Kidney (tissue), 14 donors: ENCODE measurements around the gene BAZ2B. TPM values are rescaled to one million over a fixed set of nuclear protein-coding genes. Genes with fewer than 3 reads are reported as not detected.

Experiments used
- DNase-seq, 5 donors: peaks; one replicate each; pipeline ENCODE4 v3.0.0-alpha.2; 2013 to 2020
- FAIRE-seq: peaks from 2 replicates; lab custom pipeline; 2012; peaks lifted over from hg19 to GRCh38; lab: Jason Lieb, UNC
- H3K27ac ChIP-seq, 2 donors: one replicate each; pipeline ENCODE4 v1.7.0; 2013; ENCODE audit warnings: low read depth in 2 of 2, low read length in 2 of 2, inconsistent platforms in 1 of 2
- H3K27me3 ChIP-seq: one replicate; pipeline ENCODE4 v1.7.1; 2013; ENCODE audit warnings: low read length, inconsistent platforms; ENCODE audit not compliant: control insufficient read depth, insufficient read depth
- H3K36me3 ChIP-seq, 3 donors: one replicate each; pipeline versions ENCODE4 v1.7.0 to v1.7.1; 2013; ENCODE audit warnings: low read length in 3 of 3, control low read depth in 1 of 3, inconsistent platforms in 1 of 3; ENCODE audit not compliant: insufficient read depth in 3 of 3, control insufficient read depth in 2 of 3
- H3K4me1 ChIP-seq, 3 donors: one replicate each; pipeline versions ENCODE4 v1.7.0 to v1.7.1; 2013; ENCODE audit warnings: low read length in 3 of 3, inconsistent platforms in 1 of 3, low read depth in 1 of 3; ENCODE audit not compliant: control insufficient read depth in 2 of 3, insufficient read depth in 2 of 3
- H3K4me3 ChIP-seq, 3 donors: one replicate each; pipeline versions ENCODE4 v1.7.0 to v1.8.1; 2013; ENCODE audit warnings: low read length in 3 of 3, control low read depth in 1 of 3, inconsistent platforms in 1 of 3
- H3K9ac ChIP-seq, 3 donors: one replicate each; pipeline versions ENCODE4 v1.7.0 to v1.7.1; 2013; ENCODE audit warnings: low read length in 3 of 3, control low read depth in 1 of 3, inconsistent platforms in 1 of 3
- H3K9me3 ChIP-seq, 3 donors: one replicate each; pipeline versions ENCODE4 v1.7.0 to v1.7.1; 2013; ENCODE audit warnings: low read length in 3 of 3, control low read depth in 1 of 3, inconsistent platforms in 1 of 3; ENCODE audit not compliant: control insufficient read depth in 2 of 3, insufficient read depth in 1 of 3
- intact Hi-C: fragments of 100-400 bp; cut with DNase I; formaldehyde crosslinking; loops from one replicate; pipeline ENCODE4 v1.11.1; 2022
- polyA plus RNA-seq: library from polyadenylated mRNA; stranded (reverse); fragments of 350-450 nt; fragmentation: Illumina TruSeq; extraction: RNeasy Lipid Tissue Mini Kit (QIAGEN cat#74804); gene quantifications from one replicate; pipeline ENCODE4 v1.2.3, GENCODE V29; 2014; ENCODE audit warnings: low read depth, low replicate concordance; ENCODE audit not compliant: insufficient read depth
- total RNA-seq: library from RNA; stranded (reverse); fragmentation: NEBNext Ultra II Directional; extraction: Animal tissue kit (Norgen Biotek cat#: 25700); gene quantifications from one replicate; pipeline ENCODE4 v1.2.1, GENCODE V29; 2021
- TF ChIP-seq, protein P1 (sequence below): IDR thresholded peaks from 3 replicates; pipeline ENCODE4 v1.5.1; 2012; ENCODE audit warnings: mild to moderate bottlenecking, moderate library complexity, borderline replicate concordance; ENCODE audit not compliant: insufficient read depth; ENCODE audit errors: extremely low read depth
- donor health status: control.
- donor health status: control.
- donor health status: control.
- donor health status: control.
- donor health status: control.
- donor health status: DM: yes; HTN: yes; CAD: no.
- donor health status: Normal renal cell carcinoma (clear cell type).

The BAZ2B gene
- total and polyA plus RNA-seq, 2 donors from 2014 or later, result 5.1 to 87.3 TPM

DNA sequence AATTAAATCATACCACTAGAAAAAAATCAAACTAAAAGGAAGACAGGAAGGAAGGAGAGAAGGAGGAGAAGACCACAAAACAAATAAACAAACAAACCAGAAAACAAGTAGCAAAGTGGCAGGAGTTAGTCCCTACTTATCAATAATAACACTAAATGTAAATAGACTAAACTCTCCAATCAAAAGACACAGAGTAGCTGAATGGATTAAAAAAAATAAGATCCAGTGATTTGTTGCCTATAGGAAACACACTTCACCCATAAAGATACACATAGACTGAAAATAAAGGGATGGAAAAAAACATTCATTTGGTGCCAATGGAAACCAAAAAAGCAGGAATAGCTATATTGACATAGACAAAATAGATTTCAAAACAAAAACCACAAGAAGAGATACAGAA is 23.4 kb upstream of the BAZ2B start:
- no peak overlapping the region for H3K27ac ChIP-seq
- H3K4me1 ChIP-seq, result no peaks in the 10 kb centered on the region
- no peaks in the 10 kb centered on the region for H3K36me3 ChIP-seq
- no peaks in the 10 kb centered on the region for H3K27me3 ChIP-seq
- intact Hi-C loops, result no loop called here
- no peaks in the 10 kb centered on the region for H3K9me3 ChIP-seq
- DNase-seq (no peak), FAIRE-seq (no peak)
- TF ChIP-seq, protein P1, sequence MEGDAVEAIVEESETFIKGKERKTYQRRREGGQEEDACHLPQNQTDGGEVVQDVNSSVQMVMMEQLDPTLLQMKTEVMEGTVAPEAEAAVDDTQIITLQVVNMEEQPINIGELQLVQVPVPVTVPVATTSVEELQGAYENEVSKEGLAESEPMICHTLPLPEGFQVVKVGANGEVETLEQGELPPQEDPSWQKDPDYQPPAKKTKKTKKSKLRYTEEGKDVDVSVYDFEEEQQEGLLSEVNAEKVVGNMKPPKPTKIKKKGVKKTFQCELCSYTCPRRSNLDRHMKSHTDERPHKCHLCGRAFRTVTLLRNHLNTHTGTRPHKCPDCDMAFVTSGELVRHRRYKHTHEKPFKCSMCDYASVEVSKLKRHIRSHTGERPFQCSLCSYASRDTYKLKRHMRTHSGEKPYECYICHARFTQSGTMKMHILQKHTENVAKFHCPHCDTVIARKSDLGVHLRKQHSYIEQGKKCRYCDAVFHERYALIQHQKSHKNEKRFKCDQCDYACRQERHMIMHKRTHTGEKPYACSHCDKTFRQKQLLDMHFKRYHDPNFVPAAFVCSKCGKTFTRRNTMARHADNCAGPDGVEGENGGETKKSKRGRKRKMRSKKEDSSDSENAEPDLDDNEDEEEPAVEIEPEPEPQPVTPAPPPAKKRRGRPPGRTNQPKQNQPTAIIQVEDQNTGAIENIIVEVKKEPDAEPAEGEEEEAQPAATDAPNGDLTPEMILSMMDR, result no peak
- no peak overlapping the region for H3K4me3 ChIP-seq
- H3K9ac ChIP-seq, result no peak overlapping the region

GRCh38 chr2:159639071-159639470 is 22.7 kb upstream of the BAZ2B start:
- no peak overlapping the region for H3K9ac ChIP-seq
- DNase-seq (no peak), FAIRE-seq (no peak)
- TF ChIP-seq, protein P1, result no peak
- H3K36me3 ChIP-seq, result no peaks in the 10 kb centered on the region
- H3K27ac ChIP-seq, result no peak overlapping the region
- no peaks in the 10 kb centered on the region for H3K27me3 ChIP-seq
- H3K4me3 ChIP-seq, result no peak overlapping the region
- no peaks in the 10 kb centered on the region for H3K9me3 ChIP-seq
- intact Hi-C loops, result no loop called here
- H3K4me1 ChIP-seq, result no peaks in the 10 kb centered on the region

GRCh38 chr2:159637988-159638501 is 21.7 kb upstream of the BAZ2B start:
- Histone ChIP-seq H3K27me3 (no peaks in the 10 kb centered on the region), H3K4me3 (no peak overlapping the region), H3K9me3 (no peaks in the 10 kb centered on the region), H3K9ac (no peak overlapping the region), H3K4me1 (no peaks in the 10 kb centered on the region), H3K27ac (no peak overlapping the region), H3K36me3 (no peaks in the 10 kb centered on the region)
- TF ChIP-seq, protein P1, result no peak
- DNase-seq (no peak), FAIRE-seq (no peak)
- intact Hi-C loops, result no loop called here

- Histone ChIP-seq H3K4me3 (no peak overlapping the region), H3K36me3 (no peaks in the 10 kb centered on the region), H3K27me3 (no peaks in the 10 kb centered on the region), H3K4me1 (no peaks in the 10 kb centered on the region), H3K27ac (no peak overlapping the region), H3K9me3 (no peaks in the 10 kb centered on the region), H3K9ac (no peak overlapping the region)
- TF ChIP-seq, protein P1, result no peak
- intact Hi-C loops, result no loop called here
- FAIRE-seq (no peak), DNase-seq (no peak)
Observed at GRCh38 chr2:159637240-159637639, 20.9 kb upstream of the BAZ2B start.
